Raji (cell line): ENCODE results near the gene HTT-AS.

Experiments
- POLR2A ChIP-seq: IDR thresholded peaks from 2 replicates; pipeline ENCODE4 v1.6.1; 2011; ENCODE audit warnings: low read depth, low read length, control low read depth; ENCODE audit not compliant: insufficient read depth

HTT-AS gene

DNA sequence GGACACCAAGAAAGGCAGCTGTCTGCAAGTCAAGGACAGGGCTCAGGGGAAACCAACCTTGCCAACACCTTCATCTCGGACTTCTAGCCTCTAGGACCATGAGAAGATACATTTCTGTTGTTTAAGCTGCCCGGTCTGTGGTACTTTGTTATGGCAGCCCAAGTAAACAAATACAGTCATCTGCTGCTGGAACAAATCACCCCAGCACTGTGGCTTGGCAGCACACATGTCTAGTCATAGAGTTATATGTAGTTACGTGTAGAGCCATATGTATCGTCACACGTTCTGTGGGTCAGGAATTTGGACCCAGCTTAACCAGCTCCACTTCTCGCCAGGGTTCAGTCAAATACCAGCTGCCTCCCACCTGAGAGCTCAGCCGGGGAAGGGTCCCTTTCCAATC, 2.5 kb downstream of the HTT-AS start:
- no peak for TF ChIP-seq POLR2A

GRCh38 chr4:3070709-3071500, 3.4 kb downstream of the HTT-AS start:
- TF ChIP-seq POLR2A, result no peak

DNA sequence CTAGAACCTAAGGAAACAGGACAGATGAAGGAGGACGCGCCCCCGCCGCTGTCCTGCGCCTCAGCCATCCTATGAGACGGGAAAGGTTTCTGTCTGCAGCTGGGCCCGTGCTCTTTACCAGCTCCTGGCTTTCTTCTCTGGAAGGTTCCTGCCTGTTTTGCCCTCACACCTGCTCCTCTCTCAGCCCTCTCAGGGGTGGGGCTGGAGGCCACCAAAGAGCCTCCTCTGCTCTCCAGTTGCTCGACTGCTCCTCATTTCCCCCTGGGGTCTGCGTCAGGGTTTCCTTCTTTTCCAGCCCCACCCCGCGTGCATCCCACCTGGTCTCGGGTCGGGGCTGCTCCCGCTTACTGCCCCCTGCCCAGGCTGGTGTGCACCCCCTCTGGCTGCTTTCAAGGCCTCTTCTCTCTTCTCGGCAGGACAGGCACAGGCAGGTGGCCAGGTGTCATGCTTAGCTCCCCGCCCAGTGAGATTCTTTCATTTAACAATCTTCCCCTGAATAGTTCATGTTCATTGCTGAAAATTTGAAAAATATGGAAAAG, 4.6 kb downstream of the HTT-AS start:
- TF ChIP-seq POLR2A, result no peak

GRCh38 chr4:3067473-3068001, 6.8 kb downstream of the HTT-AS start:
- no peak for TF ChIP-seq POLR2A

DNA sequence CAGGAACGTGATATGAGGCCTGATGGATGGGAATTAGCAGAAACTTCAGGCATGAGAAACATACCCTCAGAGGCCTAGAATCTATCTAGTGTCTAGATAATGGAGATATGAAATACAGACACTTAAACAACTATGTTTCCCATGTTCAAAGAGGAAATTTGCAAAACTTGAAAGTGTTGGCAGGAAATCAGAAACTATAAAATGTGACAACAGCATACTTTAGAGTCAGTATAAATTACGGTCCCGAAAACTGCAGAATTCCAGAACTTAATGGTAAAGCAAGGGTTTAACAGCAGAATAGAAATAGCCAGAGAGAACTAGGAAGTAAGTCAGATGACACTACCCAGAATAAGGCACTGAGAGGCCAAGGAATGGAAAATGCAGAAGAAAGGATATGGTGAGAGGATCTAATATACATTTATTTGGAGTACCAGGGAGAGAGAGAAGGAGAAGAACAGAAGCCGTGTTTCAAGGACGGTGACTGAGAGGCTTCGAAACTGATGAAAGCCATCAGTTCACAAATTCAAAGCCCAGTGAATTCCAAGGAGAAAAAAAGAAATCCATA, 7.4 kb downstream of the HTT-AS start:
- TF ChIP-seq POLR2A, result no peak

DNA sequence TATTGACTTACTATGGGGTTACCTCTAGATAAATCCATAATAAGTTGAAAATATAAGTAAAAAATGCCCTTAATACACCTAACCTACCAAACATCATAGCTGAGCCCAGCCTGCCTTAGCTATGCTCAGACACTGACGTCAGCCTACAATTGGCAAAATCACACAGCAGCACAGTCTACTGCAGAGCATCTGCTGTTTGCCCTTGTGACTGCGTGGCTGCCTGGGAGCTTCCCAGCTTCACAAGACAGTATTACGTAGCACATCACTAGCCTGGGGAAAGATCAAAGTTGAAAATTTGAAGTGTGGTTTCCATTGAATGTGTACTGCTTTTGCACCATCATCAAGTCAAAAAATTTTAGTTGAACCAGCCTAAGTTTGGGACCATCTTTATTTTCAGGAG, 8.8 kb downstream of the HTT-AS start:
- TF ChIP-seq POLR2A, result no peak

DNA sequence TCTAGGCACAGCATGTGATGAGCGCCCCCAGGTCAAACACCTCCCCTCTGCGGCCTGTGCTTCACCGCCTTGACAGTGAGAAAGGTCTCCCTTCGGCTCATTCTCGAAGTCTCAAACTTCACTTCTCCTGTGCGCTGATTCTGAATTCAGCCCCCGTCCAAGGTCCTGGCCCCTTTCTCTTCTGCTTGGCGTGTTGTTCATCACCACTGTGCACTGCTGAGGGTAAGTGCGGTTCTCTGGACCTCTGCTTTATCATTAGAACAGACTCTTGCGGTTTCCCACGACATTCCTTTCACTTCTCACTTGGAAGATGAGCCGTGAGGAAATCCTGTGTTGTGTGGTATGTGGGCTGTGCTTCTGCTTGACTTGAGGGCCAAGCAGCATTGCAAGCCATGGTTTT, 11.9 kb downstream of the HTT-AS start:
- no peak for TF ChIP-seq POLR2A

DNA sequence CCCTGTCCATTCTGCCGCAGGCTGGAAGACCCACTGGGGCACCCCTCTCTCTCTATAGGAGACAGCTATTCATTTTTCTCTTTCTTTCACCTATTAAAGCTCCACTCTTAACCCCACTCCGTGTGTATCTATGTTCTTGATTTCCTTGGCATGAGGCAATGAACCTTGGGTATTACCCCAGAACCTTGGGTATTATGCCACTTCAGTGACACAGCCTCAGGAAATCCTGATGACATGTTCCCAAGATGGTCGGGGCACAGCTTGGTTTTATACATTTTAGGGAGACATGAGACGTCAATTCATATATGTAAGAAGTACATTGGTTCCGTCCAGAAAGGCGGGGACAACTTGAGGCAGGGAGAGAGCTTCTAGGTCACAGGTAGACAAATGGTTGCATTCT, 13.4 kb downstream of the HTT-AS start:
- no peak for TF ChIP-seq POLR2A

DNA sequence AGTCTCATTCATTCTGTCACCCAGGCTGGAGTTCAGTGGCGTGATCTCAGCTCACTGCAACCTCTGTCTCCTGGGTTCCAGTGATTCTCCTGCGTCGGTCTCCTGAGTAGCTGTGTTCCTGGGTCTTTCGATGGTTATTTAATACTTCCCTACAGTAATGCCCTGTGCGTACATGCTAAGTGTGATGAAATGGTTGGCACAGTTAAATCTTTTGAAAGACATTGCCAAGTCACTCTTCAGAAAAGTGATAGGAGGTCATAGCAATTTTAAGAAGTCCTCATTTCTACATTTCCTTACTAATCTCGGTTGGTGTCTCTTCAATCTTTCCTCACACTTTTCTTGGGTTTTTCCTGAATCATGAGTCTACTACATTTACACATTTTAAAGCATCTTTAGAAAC, 14.4 kb downstream of the HTT-AS start:
- TF ChIP-seq POLR2A, result no peak

DNA sequence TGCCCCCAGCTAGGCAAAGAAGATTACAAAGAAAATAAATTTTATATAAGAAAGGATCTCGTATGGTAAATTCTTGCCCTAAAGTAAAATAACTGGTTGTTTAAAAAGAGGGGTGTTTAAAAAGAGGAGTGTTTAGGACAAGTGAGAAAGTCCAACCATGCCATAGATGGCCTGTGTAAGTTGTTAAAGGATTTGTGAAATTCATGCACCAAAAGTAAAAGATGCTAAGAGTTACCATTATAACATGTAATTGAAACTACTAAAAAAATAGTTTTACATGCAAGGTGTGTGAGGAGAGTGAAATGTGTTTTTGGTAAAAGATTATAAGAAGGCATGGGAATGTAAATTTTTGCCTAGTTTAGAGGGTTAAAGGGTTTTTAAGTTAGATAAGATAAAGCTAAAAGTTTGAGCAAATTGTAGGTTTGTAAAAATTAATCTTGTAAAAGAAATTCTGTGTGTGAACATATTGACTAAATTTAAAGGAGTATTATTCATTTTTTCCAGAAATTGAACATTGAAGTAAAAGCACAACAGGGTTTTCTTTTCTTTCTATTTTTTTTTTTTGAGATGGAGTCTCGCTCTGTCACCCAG, 20.1 kb downstream of the HTT-AS start:
- no peak for TF ChIP-seq POLR2A

DNA sequence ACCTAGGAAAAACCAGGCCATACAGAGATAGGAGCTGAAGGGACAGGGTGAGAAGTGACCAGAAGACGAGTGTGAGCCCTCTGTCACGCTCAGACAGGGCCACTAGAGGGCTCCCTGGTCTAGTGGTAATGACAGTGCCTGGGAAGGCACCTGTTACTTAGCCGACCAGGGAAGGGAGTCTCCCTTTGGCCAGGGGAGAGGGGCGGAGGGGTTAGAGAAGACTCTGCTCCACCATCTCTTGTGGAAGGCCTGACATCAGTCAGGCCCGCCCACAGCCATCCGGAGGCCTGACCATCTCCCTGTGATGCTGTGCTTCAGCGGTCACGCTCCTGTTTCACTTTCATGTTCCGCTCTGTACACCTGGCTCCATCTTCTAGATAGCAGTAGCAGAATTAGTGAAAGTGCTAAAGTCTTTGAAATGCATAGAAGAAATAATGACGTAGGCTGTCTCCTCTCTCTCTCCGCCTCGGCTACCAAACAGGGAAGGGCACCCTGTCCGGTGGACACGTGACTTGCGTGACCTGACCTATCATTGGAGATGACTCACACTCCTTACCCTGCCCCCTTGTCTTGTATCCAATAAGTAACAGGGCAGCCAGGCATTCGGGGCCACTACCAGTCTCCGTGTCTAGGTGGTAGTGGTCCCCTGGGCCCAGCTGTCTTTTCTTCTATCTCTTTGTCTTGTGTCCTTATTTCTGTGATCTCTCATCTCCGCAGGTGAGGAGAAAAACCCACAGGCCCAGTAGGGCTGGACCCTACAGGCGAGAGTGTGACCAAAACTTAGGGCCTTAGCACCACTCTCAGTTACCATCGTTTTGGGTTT, 26.7 kb downstream of the HTT-AS start:
- no peak for TF ChIP-seq POLR2A

DNA sequence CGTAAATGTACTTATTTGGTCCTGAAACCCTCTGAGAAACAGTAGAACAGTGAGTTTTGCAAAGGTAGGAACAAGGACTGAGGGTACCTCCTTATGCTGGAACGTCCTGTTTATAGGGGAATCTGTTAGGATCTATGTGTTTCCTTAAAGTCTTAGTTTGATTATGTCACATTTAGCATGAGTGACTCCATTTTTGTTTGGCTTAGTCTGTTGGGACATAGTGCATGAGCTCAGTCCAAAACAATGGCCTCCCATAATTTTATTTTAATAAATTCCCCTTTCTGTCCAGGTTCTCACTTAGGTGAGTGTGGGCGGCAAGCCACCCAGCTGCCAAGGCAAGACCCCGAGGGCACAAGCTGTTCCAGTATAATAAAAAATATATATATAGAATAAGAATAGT, 27.7 kb downstream of the HTT-AS start:
- no peak for TF ChIP-seq POLR2A

DNA sequence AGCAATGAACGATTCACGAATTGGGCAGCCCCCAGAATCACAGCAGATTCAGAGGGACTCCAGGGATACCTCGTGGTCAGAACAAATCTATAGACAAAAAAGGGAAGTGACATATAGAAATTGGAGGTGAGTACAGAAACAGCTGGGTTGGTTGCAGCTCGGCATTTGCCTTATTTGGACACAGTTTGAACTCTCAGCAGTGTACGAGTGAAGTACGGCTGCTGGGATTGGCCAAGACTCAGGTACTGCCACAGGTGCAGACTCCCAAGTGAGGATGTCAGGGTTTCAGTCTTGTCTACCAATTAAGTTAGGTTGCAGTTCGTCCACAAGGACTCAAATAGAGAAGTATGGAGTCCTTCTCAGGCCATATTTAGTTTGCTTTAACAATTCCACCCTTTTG, 28.2 kb downstream of the HTT-AS start:
- no peak for TF ChIP-seq POLR2A

GRCh38 chr4:3044870-3045819, 29.2 kb downstream of the HTT-AS start:
- no peak for TF ChIP-seq POLR2A

- TF ChIP-seq POLR2A, result no peak
These were observed 30.9 kb downstream of the HTT-AS start for GRCh38 chr4:3043282-3044020.
